H1 (cell line): ENCODE measurements around the gene HFM1. TPM values are rescaled to one million over a fixed set of nuclear protein-coding genes. Genes with fewer than 3 reads are reported as not detected.

Experiments
- BRCA1 ChIP-seq: IDR thresholded peaks from 2 replicates; pipeline ENCODE4 v1.6.1; 2012; ENCODE audit warnings: low read depth, low read length, improper control_type of control experiment
- GABPA ChIP-seq: IDR thresholded peaks from 2 replicates; pipeline ENCODE4 v1.6.1; 2011; ENCODE audit warnings: mild to moderate bottlenecking, low read length, moderate library complexity, borderline replicate concordance; ENCODE audit not compliant: insufficient read depth
- POU5F1 ChIP-seq: IDR thresholded peaks from 2 replicates; pipeline ENCODE4 v1.6.1; 2011; ENCODE audit warnings: low read depth, mild to moderate bottlenecking, low read length, moderate library complexity
- RFX5 ChIP-seq: IDR thresholded peaks from 2 replicates; pipeline ENCODE4 v1.6.1; 2011; ENCODE audit warnings: low read depth, low read length, improper control_type of control experiment, borderline replicate concordance
- polyA plus RNA-seq, 7 experiments: library from polyadenylated mRNA; depleted of rRNA in 3 of 7; stranded (reverse) in 5 of 7; unstranded in 2 of 7; fragments of >200 nt in 5 of 7; fragments of 200-250 nt in 2 of 7; gene quantifications; 1 replicate in 5 of 7; 2 replicates in 1 of 7; 4 replicates in 1 of 7; pipeline versions ENCODE4 v1.2.1 to v1.2.3, GENCODE V29; 2011 to 2013; ENCODE audit warnings: missing spikeins in 2 of 7, mixed read lengths in 2 of 7
- total RNA-seq: library from RNA; stranded (reverse); fragmentation: NEBNext Ultra II Directional; extraction: Animal tissue kit (Norgen Biotek cat#: 25700); gene quantifications from 2 replicates; pipeline ENCODE4 v1.2.1, GENCODE V29; 2021

Gene HFM1
- total and polyA plus RNA-seq, 2 of the 8 experiments (the other 6 are each of a cell fraction or from before 2014, with no cell fraction given): 0.23 to 1.2 TPM

DNA sequence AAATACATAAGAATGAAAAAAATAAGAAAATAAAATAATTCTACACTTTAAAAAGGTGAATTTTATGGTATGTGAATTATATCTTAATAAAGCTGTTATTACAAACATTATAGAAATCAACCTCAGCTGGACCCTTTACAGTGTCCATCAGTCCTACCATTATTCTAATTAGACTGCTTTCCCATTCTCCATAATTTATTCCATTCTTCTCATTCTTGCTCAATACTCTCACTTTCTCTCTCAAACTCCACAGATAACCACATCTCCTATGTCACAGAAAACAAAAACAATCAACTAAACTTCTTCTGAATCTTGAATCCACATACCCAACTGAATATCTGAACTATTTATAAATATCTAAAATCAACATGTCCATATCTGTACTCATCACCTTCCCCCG, 11.6 kb downstream of the HFM1 start (continued):
- TF ChIP-seq RFX5 (no peak), POU5F1 (no peak), GABPA (no peak), BRCA1 (no peak)
